GM23338 (cell line): Measurements from ENCODE around the gene RTEL1.

Experiments
- CREB1 ChIP-seq: fragments of 250-450 bp; sonication (Bioruptor Pico); IDR thresholded peaks from 2 replicates; pipeline ENCODE4 v1.5.0; 2020; ENCODE audit warnings: low read depth, mild to moderate bottlenecking, moderate library complexity
- EZH2 ChIP-seq: fragments of 200-600 bp; sonication (generic); IDR thresholded peaks from one replicate; pipeline ENCODE4 v1.8.0; 2017; ENCODE audit warnings: antibody characterized with exemption, mild to moderate bottlenecking, low read depth; ENCODE audit not compliant: unreplicated experiment
- EZH2phosphoT487 ChIP-seq: fragments of 200-600 bp; sonication (generic); IDR thresholded peaks from one replicate; pipeline ENCODE4 v1.8.1; 2018; ENCODE audit warnings: antibody characterized with exemption; ENCODE audit not compliant: unreplicated experiment
- JUNB ChIP-seq: IDR thresholded peaks from one replicate; pipeline ENCODE4 v1.6.1; 2016; ENCODE audit warnings: antibody characterized with exemption; ENCODE audit not compliant: unreplicated experiment
- NANOG ChIP-seq: IDR thresholded peaks from 2 replicates; pipeline ENCODE4 v1.6.1; 2016; ENCODE audit warnings: antibody characterized with exemption, borderline replicate concordance
- POLR2AphosphoS5 ChIP-seq: IDR thresholded peaks from 2 replicates; pipeline ENCODE4 v1.6.1; 2016; ENCODE audit warnings: antibody characterized with exemption, low read depth
- STAT1 ChIP-seq: IDR thresholded peaks from one replicate; pipeline ENCODE4 v1.6.1; 2016; ENCODE audit warnings: antibody characterized with exemption; ENCODE audit not compliant: unreplicated experiment
- ZNF114 ChIP-seq: fragments of 250-450 bp; sonication (Bioruptor Pico); IDR thresholded peaks from 2 replicates; pipeline ENCODE4 v1.5.0; 2020; ENCODE audit warnings: mild to moderate bottlenecking, moderate library complexity
- ZNF331 ChIP-seq: fragments of 250-450 bp; sonication (Bioruptor Pico); IDR thresholded peaks from 2 replicates; pipeline ENCODE4 v1.5.0; 2020; ENCODE audit warnings: low read depth, mild to moderate bottlenecking, moderate library complexity
- TF ChIP-seq, protein P1 (sequence below), 2 experiments: fragments of 200-600 bp in 1 of 2; sonication (generic) in 1 of 2; conservative IDR thresholded peaks; 2 replicates each; pipeline versions ENCODE4 v1.5.1 to v1.6.1; 2016 to 2017; ENCODE audit warnings: antibody characterized with exemption in 2 of 2, low read depth in 2 of 2, mild to moderate bottlenecking in 2 of 2, moderate library complexity in 1 of 2
- TF ChIP-seq, protein P2 (sequence below): IDR thresholded peaks from 2 replicates; pipeline ENCODE4 v1.6.1; 2016; ENCODE audit warnings: antibody characterized with exemption
- TF ChIP-seq, protein P3 (sequence below): IDR thresholded peaks from one replicate; pipeline ENCODE4 v1.6.1; 2018; ENCODE audit warnings: antibody characterized with exemption; ENCODE audit not compliant: unreplicated experiment
- TF ChIP-seq, protein P4 (sequence below): fragments of 250-450 bp; sonication (Bioruptor Pico); IDR thresholded peaks from 2 replicates; pipeline ENCODE4 v1.5.0; 2020; ENCODE audit warnings: mild to moderate bottlenecking, moderate library complexity

DNA sequence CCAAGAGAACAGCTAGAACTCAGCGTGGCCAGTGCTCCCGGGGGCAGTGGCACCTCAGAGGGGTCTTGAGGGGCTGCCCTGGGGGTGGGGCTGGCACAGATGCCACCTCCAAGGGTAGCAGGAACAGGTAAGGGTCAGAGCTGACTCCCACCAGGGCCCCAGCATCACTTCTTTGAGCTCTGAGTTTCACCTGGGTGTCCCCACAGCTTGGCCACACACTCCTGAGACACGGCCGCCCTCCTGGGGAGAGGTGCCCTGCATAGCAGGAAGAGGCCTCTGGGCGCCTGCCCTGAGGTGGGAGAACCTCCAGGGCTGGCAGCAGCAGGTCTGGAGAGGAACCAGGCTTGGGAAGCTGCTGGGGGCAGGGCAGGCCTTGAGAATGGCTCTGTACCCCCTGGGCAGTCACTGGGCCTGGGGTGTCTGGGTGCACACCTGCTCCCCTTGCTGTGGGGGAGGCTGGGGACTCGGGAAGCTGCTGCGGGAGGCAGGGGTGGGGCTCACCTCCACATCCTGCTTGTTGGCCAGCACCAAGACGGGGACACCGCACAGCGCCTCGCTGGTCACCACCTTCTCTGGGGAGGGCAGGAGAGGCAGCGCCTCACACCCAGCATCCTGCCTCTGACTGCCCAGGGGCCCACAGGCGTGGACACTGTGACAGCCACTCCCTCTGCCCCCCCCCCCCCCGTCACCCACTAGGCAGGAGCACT, 43.4 kb downstream of the RTEL1 start:
- TF ChIP-seq EZH2phosphoT487 (no peak), POLR2AphosphoS5 (no peak), EZH2 (no peak), CREB1 (CRISPR knock-in tag) (no peak), JUNB (no peak), ZNF331 (CRISPR knock-in tag) (no peak), ZNF114 (no peak), NANOG (no peak), STAT1 (no peak)
- TF ChIP-seq, protein P1, sequence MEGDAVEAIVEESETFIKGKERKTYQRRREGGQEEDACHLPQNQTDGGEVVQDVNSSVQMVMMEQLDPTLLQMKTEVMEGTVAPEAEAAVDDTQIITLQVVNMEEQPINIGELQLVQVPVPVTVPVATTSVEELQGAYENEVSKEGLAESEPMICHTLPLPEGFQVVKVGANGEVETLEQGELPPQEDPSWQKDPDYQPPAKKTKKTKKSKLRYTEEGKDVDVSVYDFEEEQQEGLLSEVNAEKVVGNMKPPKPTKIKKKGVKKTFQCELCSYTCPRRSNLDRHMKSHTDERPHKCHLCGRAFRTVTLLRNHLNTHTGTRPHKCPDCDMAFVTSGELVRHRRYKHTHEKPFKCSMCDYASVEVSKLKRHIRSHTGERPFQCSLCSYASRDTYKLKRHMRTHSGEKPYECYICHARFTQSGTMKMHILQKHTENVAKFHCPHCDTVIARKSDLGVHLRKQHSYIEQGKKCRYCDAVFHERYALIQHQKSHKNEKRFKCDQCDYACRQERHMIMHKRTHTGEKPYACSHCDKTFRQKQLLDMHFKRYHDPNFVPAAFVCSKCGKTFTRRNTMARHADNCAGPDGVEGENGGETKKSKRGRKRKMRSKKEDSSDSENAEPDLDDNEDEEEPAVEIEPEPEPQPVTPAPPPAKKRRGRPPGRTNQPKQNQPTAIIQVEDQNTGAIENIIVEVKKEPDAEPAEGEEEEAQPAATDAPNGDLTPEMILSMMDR (conservative IDR thresholded peaks at IDR 0.05; ENCODE audit: low read depth in 2 of 2): no peak
- TF ChIP-seq, protein P2, sequence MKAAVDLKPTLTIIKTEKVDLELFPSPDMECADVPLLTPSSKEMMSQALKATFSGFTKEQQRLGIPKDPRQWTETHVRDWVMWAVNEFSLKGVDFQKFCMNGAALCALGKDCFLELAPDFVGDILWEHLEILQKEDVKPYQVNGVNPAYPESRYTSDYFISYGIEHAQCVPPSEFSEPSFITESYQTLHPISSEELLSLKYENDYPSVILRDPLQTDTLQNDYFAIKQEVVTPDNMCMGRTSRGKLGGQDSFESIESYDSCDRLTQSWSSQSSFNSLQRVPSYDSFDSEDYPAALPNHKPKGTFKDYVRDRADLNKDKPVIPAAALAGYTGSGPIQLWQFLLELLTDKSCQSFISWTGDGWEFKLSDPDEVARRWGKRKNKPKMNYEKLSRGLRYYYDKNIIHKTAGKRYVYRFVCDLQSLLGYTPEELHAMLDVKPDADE: no peak
- TF ChIP-seq, protein P3, sequence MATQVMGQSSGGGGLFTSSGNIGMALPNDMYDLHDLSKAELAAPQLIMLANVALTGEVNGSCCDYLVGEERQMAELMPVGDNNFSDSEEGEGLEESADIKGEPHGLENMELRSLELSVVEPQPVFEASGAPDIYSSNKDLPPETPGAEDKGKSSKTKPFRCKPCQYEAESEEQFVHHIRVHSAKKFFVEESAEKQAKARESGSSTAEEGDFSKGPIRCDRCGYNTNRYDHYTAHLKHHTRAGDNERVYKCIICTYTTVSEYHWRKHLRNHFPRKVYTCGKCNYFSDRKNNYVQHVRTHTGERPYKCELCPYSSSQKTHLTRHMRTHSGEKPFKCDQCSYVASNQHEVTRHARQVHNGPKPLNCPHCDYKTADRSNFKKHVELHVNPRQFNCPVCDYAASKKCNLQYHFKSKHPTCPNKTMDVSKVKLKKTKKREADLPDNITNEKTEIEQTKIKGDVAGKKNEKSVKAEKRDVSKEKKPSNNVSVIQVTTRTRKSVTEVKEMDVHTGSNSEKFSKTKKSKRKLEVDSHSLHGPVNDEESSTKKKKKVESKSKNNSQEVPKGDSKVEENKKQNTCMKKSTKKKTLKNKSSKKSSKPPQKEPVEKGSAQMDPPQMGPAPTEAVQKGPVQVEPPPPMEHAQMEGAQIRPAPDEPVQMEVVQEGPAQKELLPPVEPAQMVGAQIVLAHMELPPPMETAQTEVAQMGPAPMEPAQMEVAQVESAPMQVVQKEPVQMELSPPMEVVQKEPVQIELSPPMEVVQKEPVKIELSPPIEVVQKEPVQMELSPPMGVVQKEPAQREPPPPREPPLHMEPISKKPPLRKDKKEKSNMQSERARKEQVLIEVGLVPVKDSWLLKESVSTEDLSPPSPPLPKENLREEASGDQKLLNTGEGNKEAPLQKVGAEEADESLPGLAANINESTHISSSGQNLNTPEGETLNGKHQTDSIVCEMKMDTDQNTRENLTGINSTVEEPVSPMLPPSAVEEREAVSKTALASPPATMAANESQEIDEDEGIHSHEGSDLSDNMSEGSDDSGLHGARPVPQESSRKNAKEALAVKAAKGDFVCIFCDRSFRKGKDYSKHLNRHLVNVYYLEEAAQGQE: no peak
- TF ChIP-seq, protein P4, sequence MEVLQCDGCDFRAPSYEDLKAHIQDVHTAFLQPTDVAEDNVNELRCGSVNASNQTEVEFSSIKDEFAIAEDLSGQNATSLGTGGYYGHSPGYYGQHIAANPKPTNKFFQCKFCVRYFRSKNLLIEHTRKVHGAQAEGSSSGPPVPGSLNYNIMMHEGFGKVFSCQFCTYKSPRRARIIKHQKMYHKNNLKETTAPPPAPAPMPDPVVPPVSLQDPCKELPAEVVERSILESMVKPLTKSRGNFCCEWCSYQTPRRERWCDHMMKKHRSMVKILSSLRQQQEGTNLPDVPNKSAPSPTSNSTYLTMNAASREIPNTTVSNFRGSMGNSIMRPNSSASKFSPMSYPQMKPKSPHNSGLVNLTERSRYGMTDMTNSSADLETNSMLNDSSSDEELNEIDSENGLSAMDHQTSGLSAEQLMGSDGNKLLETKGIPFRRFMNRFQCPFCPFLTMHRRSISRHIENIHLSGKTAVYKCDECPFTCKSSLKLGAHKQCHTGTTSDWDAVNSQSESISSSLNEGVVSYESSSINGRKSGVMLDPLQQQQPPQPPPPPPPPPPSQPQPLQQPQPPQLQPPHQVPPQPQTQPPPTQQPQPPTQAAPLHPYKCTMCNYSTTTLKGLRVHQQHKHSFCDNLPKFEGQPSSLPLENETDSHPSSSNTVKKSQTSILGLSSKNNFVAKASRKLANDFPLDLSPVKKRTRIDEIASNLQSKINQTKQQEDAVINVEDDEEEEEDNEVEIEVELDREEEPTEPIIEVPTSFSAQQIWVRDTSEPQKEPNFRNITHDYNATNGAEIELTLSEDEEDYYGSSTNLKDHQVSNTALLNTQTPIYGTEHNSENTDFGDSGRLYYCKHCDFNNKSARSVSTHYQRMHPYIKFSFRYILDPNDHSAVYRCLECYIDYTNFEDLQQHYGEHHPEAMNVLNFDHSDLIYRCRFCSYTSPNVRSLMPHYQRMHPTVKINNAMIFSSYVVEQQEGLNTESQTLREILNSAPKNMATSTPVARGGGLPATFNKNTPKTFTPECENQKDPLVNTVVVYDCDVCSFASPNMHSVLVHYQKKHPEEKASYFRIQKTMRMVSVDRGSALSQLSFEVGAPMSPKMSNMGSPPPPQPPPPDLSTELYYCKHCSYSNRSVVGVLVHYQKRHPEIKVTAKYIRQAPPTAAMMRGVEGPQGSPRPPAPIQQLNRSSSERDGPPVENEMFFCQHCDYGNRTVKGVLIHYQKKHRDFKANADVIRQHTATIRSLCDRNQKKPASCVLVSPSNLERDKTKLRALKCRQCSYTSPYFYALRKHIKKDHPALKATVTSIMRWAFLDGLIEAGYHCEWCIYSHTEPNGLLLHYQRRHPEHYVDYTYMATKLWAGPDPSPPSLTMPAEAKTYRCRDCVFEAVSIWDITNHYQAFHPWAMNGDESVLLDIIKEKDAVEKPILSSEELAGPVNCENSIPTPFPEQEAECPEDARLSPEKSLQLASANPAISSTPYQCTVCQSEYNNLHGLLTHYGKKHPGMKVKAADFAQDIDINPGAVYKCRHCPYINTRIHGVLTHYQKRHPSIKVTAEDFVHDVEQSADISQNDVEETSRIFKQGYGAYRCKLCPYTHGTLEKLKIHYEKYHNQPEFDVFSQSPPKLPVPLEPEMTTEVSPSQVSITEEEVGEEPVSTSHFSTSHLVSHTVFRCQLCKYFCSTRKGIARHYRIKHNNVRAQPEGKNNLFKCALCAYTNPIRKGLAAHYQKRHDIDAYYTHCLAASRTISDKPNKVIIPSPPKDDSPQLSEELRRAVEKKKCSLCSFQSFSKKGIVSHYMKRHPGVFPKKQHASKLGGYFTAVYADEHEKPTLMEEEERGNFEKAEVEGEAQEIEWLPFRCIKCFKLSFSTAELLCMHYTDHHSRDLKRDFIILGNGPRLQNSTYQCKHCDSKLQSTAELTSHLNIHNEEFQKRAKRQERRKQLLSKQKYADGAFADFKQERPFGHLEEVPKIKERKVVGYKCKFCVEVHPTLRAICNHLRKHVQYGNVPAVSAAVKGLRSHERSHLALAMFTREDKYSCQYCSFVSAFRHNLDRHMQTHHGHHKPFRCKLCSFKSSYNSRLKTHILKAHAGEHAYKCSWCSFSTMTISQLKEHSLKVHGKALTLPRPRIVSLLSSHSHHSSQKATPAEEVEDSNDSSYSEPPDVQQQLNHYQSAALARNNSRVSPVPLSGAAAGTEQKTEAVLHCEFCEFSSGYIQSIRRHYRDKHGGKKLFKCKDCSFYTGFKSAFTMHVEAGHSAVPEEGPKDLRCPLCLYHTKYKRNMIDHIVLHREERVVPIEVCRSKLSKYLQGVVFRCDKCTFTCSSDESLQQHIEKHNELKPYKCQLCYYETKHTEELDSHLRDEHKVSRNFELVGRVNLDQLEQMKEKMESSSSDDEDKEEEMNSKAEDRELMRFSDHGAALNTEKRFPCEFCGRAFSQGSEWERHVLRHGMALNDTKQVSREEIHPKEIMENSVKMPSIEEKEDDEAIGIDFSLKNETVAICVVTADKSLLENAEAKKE (CRISPR knock-in tag): no peak
